ENCODE measurements around the gene SH2D5. TPM values are rescaled to one million over a fixed set of nuclear protein-coding genes. Genes with fewer than 3 reads are reported as not detected.

Gene SH2D5
- total and polyA plus RNA-seq, 2 donors (not counting 3 experiments of a cell fraction or from before 2014, with no cell fraction given), result 0.23 to 1.0 TPM

- no peak for TF ChIP-seq CTCF (IDR thresholded peaks at IDR 0.05; ENCODE audit: extremely low read depth in 1 of 2, insufficient read depth in 1 of 2, low read depth in 1 of 2, low read length in 2 of 2)
- no peak for TF ChIP-seq JUN (IDR thresholded peaks at IDR 0.05; ENCODE audit: borderline replicate concordance, insufficient read depth, insufficient read length, low read depth)
- TF ChIP-seq EZH2 (IDR thresholded peaks at IDR 0.05; ENCODE audit: borderline replicate concordance, low read depth, low read length, severe bottlenecking), result no peak
- TF ChIP-seq POLR2A (IDR thresholded peaks at IDR 0.05; ENCODE audit: low read depth, low read length), result no peak
- TF ChIP-seq FOS (IDR thresholded peaks at IDR 0.05; ENCODE audit: borderline replicate concordance, insufficient read depth, low read length), result no peak
- TF ChIP-seq GATA2 (IDR thresholded peaks at IDR 0.05; ENCODE audit: insufficient read depth, insufficient read length, low read depth, low read length), result no peak
- TF ChIP-seq MYC (IDR thresholded peaks at IDR 0.05; ENCODE audit: low read depth, low read length), result no peak
- no peak for TF ChIP-seq MAX (IDR thresholded peaks at IDR 0.05; ENCODE audit: insufficient read depth, insufficient read length)
- TF ChIP-seq POLR2AphosphoS5 (IDR thresholded peaks at IDR 0.05; ENCODE audit: insufficient read depth, low read depth, low read length), result no peak
- POLR2A ChIA-PET, result no interaction called here
- BruUV-seq (replicated peaks), result no TSS peak
- Histone ChIP-seq H3K79me2 (ENCODE audit: control insufficient read depth, insufficient read depth, low read length) (no peaks in the 10 kb centered on the region), H3K27me3 (ENCODE audit: control insufficient read depth in 2 of 2, insufficient read depth in 2 of 2, low read length in 2 of 2) (no peaks in the 10 kb centered on the region), H3K4me2 (ENCODE audit: insufficient read depth, low read length) (no peak overlapping the region), H2AFZ (ENCODE audit: low read depth, low read length) (peak overlapping the region; percentile 84), H3K4me1 (ENCODE audit: control insufficient read depth, extremely low read depth, insufficient read depth, low read length) (peaks cover 7% of the 10 kb centered on the region), H3K9ac (replicated peaks; ENCODE audit: extremely low read depth, insufficient read depth, low read length) (no peak overlapping the region), H3K27ac (ENCODE audit: insufficient read depth, low read depth, low read length) (no peak overlapping the region), H3K9me1 (replicated peaks; ENCODE audit: control insufficient read depth, extremely low read depth, insufficient read depth, low read length) (no peaks in the 10 kb centered on the region), H3K4me3 (replicated peaks in 1 of 3; ENCODE audit: insufficient read depth in 1 of 3, low read depth in 1 of 3, low read length in 3 of 3) (no peak overlapping the region), H3K9me3 (replicated peaks; ENCODE audit: control insufficient read depth, insufficient read depth, low read length) (no peaks in the 10 kb centered on the region), H4K20me1 (replicated peaks; ENCODE audit: control insufficient read depth, extremely low read depth, insufficient read depth, low read length) (no peaks in the 10 kb centered on the region), H3K36me3 (ENCODE audit: control insufficient read depth in 2 of 2, extremely low read depth in 1 of 2, insufficient read depth in 2 of 2, low read length in 2 of 2) (no peaks in the 10 kb centered on the region)
- dilution Hi-C loops (cut with MboI; ENCODE audit: extremely low pct_ligation_motif_present, low sequenced_read_pairs), result no loop called here
- no peak for FAIRE-seq
- intact Hi-C loops (cut with micrococcal nuclease), result no loop called here
- CTCF ChIA-PET, result interaction anchor here (0.5 kb wide), 1 partner anchor 94 kb away, joined by 5 read pairs; no protein-coding TSS in a partner anchor
- DNase-seq (ENCODE audit: low read depth, low spot score), result no peak
Observed at GRCh38 chr1:20685741-20686140, 46.8 kb downstream of the SH2D5 start.

Data from endothelial cell of umbilical vein (primary cell).